Calu3 (cell line): ENCODE results near the gene BACH2. TPM values are rescaled to one million over a fixed set of nuclear protein-coding genes. Genes with fewer than 3 reads are reported as not detected.
"Not testable (repeated sequence)": the region's sequence is repeated elsewhere in the genome, so short reads cannot be mapped to it uniquely, and the experiment has no call there.

Source experiments
- BruUV-seq: library from RNA; stranded (reverse); fragments of 400-500 nt; replicated peaks from 2 replicates; lab custom pipeline; 2021; lab: Mats Ljungman, UMichigan
- CTCF ChIA-PET: fragments of 300-600 bp; sonication (Branson Sonifier 250); formaldehyde crosslinking; loops from one replicate; lab custom pipeline; 2022; ENCODE audit warnings: antibody characterized with exemption; lab: Charles Lee
- DNase-seq: peaks from one replicate; pipeline ENCODE4 v3.0.0; 2022
- H3K27ac Mint-ChIP-seq: one replicate; pipeline ENCODE4 v1.8.0; 2022; ENCODE audit warnings: mixed read lengths; ENCODE audit not compliant: unreplicated experiment
- H3K27me3 Mint-ChIP-seq: one replicate; pipeline ENCODE4 v1.8.0; 2022; ENCODE audit warnings: mixed read lengths; ENCODE audit not compliant: unreplicated experiment
- H3K36me3 Mint-ChIP-seq: one replicate; pipeline ENCODE4 v1.8.0; 2022; ENCODE audit warnings: mild to moderate bottlenecking, moderate library complexity, mixed read lengths; ENCODE audit not compliant: insufficient read depth, unreplicated experiment
- H3K4me1 Mint-ChIP-seq: one replicate; pipeline ENCODE4 v1.8.0; 2022; ENCODE audit warnings: mild to moderate bottlenecking, low read depth, mixed read lengths; ENCODE audit not compliant: unreplicated experiment
- H3K4me3 Mint-ChIP-seq: one replicate; pipeline ENCODE4 v1.8.0; 2022; ENCODE audit warnings: mild to moderate bottlenecking, low read depth, moderate library complexity, mixed read lengths; ENCODE audit not compliant: unreplicated experiment
- H3K9me3 Mint-ChIP-seq: one replicate; pipeline ENCODE4 v1.8.0; 2022; ENCODE audit warnings: low read depth, mixed read lengths; ENCODE audit not compliant: unreplicated experiment
- intact Hi-C: fragments of 100-400 bp; cut with micrococcal nuclease; formaldehyde crosslinking; loops from one replicate; pipeline ENCODE4 v1.10.0; 2022; ENCODE audit not compliant: unreplicated experiment
- total RNA-seq: library from RNA; stranded (reverse); gene quantifications from 2 replicates; pipeline ENCODE4 v1.2.3, GENCODE V29; 2022
- TF ChIP-seq, protein P1 (sequence below): fragments of 200-600 bp; IDR thresholded peaks from one replicate; pipeline ENCODE4 v1.8.0; 2022; ENCODE audit warnings: antibody characterized with exemption; ENCODE audit not compliant: unreplicated experiment

BACH2 gene
- total RNA-seq, 1 experiment from 2014 or later = 7.2 TPM

DNA sequence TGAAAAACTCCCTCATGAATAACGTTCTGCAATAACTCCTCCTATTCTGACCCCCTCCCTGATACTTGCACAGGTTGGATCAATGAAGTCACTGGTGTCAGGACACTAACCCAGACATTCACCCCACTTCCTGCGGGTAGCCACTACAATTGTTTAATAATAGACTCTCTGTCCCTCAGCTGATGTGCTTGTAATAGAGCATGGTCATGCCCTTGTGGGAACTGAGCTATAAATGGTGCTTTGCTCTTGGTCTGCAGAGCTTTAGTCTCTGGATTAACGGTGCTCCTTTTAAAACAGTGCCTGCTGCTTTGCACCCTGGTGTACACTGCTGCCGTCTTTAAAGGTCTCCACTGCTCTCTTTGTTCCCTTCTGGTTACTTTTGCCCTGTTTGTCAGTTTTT is 127.3 kb downstream of the BACH2 start:
- CTCF ChIA-PET = interaction anchor here (0.6 kb wide), 1 partner anchor 55 kb away, joined by 3 read pairs; no protein-coding TSS in a partner anchor
- Mint-ChIP-seq H3K4me3 (no peak overlapping the region), H3K4me1 (peaks cover 10% of the 10 kb centered on the region), H3K27ac (no peak overlapping the region), H3K36me3 (no peaks in the 10 kb centered on the region), H3K27me3 (no peaks in the 10 kb centered on the region), H3K9me3 (no peaks in the 10 kb centered on the region)
- intact Hi-C loops = no loop called here
- no peak for DNase-seq
- TF ChIP-seq, protein P1, sequence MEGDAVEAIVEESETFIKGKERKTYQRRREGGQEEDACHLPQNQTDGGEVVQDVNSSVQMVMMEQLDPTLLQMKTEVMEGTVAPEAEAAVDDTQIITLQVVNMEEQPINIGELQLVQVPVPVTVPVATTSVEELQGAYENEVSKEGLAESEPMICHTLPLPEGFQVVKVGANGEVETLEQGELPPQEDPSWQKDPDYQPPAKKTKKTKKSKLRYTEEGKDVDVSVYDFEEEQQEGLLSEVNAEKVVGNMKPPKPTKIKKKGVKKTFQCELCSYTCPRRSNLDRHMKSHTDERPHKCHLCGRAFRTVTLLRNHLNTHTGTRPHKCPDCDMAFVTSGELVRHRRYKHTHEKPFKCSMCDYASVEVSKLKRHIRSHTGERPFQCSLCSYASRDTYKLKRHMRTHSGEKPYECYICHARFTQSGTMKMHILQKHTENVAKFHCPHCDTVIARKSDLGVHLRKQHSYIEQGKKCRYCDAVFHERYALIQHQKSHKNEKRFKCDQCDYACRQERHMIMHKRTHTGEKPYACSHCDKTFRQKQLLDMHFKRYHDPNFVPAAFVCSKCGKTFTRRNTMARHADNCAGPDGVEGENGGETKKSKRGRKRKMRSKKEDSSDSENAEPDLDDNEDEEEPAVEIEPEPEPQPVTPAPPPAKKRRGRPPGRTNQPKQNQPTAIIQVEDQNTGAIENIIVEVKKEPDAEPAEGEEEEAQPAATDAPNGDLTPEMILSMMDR = no peak
- BruUV-seq = no TSS peak

DNA sequence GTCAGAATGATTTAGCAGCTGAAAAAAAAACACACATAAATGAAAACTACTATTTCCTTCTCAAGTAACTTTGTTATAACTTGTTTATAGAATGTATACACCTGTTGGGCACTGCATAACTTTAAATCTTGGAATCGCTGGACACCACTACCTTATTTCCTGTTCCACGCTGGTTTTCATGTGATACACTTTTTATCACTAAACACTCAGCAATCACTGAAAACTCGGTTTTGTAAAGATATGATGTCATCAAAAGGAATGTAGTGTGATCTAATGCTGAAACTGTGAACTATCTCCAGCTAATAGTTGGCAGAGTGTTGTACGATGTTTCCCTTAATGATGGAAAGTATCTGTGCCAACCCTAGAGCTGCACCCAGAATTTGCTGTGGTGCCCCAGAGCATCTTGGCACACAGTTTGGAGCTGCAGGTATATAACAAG is 127.9 kb downstream of the BACH2 start:
- H3K4me3 Mint-ChIP-seq = no peak overlapping the region
- no peaks in the 10 kb centered on the region for H3K9me3 Mint-ChIP-seq
- no peak overlapping the region for H3K27ac Mint-ChIP-seq
- H3K27me3 Mint-ChIP-seq = no peaks in the 10 kb centered on the region
- no peaks in the 10 kb centered on the region for H3K36me3 Mint-ChIP-seq
- no TSS peak for BruUV-seq
- TF ChIP-seq, protein P1 = no peak
- peaks cover 10% of the 10 kb centered on the region for H3K4me1 Mint-ChIP-seq
- no peak for DNase-seq
- CTCF ChIA-PET = interaction anchor here (0.6 kb wide), 1 partner anchor 54 kb away, joined by 3 read pairs; no protein-coding TSS in a partner anchor
- intact Hi-C loops = no loop called here

DNA sequence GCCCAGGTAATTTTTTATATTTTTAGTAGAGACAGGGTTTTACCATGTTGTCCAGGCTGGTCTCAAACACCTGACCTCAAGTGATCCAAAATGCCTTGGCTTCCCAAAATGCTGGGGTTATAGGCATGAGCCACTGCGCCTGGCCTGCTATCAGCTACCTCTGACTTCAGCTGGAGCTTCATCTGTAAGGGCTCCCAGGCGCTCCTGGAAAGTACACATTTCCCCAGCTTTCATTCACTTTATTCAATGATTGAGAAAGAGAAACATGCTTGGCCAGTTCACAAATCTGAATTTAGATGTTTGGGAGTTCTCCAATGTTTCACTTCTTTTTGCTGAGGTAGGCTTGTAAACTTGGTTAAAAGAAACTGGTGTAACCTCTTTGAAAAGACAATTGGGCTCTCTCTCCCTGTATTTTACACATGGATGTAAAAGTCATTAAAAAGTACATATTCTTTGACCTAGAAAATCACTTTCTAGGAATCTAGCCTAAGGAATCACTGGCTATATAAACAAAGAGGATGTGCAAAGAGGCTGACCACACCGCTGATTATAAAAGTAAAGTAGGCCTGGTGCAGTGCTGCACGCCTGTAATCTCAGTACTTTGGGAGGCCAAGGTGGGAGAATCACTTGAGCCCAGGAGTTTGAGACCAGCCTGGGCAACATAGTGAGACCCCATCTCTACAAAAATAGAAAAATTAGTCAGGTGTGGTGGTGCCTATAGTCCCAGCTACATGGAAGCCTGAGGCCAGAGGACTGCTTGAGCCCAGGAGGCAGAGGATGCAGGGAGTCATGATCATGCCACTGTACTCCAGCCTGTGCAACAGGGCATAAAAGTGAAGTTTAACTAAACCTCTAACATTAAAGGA is 128.9 kb downstream of the BACH2 start:
- Mint-ChIP-seq H3K4me1 (peaks cover 10% of the 10 kb centered on the region), H3K4me3 (no peak overlapping the region), H3K27me3 (no peaks in the 10 kb centered on the region), H3K9me3 (no peaks in the 10 kb centered on the region), H3K36me3 (no peaks in the 10 kb centered on the region), H3K27ac (no peak overlapping the region)
- no peak for DNase-seq
- TF ChIP-seq, protein P1 = no peak
- CTCF ChIA-PET = interaction anchor here (0.7 kb wide), 1 partner anchor 83 kb away, joined by 3 read pairs; no protein-coding TSS in a partner anchor
- BruUV-seq = no TSS peak
- intact Hi-C loops = no loop called here

DNA sequence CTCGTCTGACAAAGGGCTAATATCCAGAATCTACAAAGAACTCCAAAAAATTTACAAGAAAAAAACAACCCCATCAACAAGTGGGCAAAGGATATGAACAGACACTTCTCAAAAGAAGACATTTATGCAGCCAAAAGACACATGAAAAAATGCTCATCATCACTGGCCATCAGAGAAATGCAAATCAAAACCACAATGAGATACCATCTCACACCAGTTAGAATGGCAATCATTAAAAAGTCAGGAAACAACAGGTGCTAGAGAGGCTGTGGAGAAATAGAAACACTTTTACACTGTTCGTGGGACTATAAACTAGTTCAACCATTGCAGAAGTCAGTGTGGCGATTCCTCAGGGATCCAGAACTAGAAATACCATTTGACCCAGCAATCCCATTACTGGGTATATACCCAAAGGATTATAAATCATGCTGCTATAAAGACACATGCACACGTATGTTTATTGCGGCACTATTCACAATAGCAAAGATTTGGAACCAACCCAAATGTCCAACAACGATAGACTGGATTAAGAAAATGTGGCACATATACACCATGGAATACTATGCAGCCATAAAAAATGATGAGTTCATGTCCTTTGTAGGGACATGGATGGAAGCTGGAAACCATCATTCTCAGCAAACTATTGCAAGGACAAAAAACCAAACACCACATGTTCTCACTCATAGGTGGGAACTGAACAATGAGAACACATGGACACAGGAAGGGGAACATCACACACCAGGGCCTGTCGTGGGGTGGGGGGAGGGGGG is 130.3 kb downstream of the BACH2 start:
- H3K27me3 Mint-ChIP-seq, CTCF ChIA-PET, H3K4me1 Mint-ChIP-seq, H3K36me3 Mint-ChIP-seq, H3K4me3 Mint-ChIP-seq, H3K27ac Mint-ChIP-seq, BruUV-seq, DNase-seq, H3K9me3 Mint-ChIP-seq, intact Hi-C loops: not testable (repeated sequence)
